Immature natural killer cell (primary cell): ENCODE measurements around the gene TNIP1. TPM values are rescaled to one million over a fixed set of nuclear protein-coding genes. Genes with fewer than 3 reads are reported as not detected.

ENCODE experiments used
- DNase-seq, 3 donors: peaks; one replicate each; pipeline ENCODE4 v3.0.0; 2022; ENCODE audit warnings: mixed read lengths in 1 of 3
- H3K27ac Mint-ChIP-seq, 6 donors: one replicate each; pipeline ENCODE4 v1.8.0; 2020; ENCODE audit warnings: mixed read lengths in 6 of 6, mild to moderate bottlenecking in 5 of 6, inconsistent platforms in 4 of 6, moderate library complexity in 3 of 6
- H3K27me3 Mint-ChIP-seq, 3 donors: one replicate each; pipeline ENCODE4 v1.8.0; 2020 to 2021; ENCODE audit warnings: low read depth in 3 of 3, mild to moderate bottlenecking in 3 of 3, mixed read lengths in 3 of 3, moderate library complexity in 3 of 3, inconsistent platforms in 1 of 3
- H3K36me3 Mint-ChIP-seq, 3 donors: one replicate each; pipeline ENCODE4 v1.8.0; 2020; ENCODE audit warnings: mixed read lengths in 3 of 3, inconsistent platforms in 2 of 3, mild to moderate bottlenecking in 2 of 3
- H3K4me1 Mint-ChIP-seq, 2 donors: one replicate each; pipeline ENCODE4 v1.8.0; 2020; ENCODE audit warnings: inconsistent platforms in 2 of 2, mild to moderate bottlenecking in 2 of 2, mixed read lengths in 2 of 2, moderate library complexity in 1 of 2
- H3K4me3 Mint-ChIP-seq, 5 donors: one replicate each; pipeline ENCODE4 v1.8.0; 2020; ENCODE audit warnings: mild to moderate bottlenecking in 5 of 5, mixed read lengths in 5 of 5, inconsistent platforms in 3 of 5, moderate library complexity in 3 of 5
- H3K9me3 Mint-ChIP-seq, 6 donors: one replicate each; pipeline ENCODE4 v1.8.0; 2020; ENCODE audit warnings: mild to moderate bottlenecking in 6 of 6, mixed read lengths in 6 of 6, inconsistent platforms in 4 of 6, moderate library complexity in 3 of 6
- polyA plus RNA-seq, 3 donors: library from polyadenylated mRNA; unstranded; fragments of 300-500 nt; fragmentation: Illumina TruSeq; gene quantifications; one replicate each; pipeline ENCODE4 v1.2.3, GENCODE V29; 2021

Gene TNIP1
- polyA plus RNA-seq, 3 donors from 2014 or later = 21.8 to 62.4 (median 40.2) TPM

DNA sequence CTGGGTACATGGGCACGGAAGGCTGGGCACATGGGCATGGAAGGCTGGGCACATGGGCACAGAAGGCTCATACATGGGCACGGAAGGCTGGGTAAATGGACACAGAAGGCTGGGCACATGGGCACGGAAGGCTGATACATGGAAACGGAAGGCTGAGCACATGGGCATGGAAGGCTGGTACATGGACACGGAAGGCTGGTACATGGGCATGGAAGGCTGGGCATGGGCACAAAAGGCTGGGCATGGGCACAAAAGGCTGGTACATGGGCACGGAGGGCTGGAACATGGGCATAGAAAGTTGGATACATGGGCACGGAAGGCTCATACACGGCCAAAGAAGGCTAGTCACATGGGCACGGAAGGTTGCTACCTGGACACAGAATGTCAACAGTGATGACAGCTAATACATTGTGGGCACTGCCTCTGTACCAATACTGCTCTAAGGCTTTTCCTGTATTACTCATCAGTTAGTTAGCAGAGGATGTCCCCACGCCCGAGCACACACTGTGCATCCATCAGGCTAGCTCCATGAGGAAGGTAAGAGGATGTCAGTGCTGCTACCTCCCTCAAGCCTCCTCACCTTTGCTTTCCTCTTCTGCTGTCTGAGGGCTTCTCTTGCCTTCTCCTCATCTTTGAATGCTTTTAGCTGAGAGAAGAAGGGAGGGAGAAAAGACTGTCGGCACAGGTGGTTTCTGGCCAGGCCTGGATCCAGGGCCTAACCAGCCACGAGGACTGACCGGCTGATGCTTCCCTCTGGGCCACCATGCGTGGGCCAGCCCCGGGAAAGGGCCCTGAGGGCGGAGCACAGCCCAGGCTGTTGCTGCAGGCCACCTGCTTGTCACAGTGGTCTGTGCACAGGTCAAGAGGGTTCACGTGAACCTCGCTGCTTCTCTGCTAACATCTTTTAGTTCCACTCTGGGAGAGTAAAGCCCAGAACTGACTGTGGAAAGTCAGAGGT lies 46.1 kb downstream of the TNIP1 start:
- Mint-ChIP-seq H3K27me3 (peaks cover 0 to 10% (median 2%) of the 10 kb centered on the region in 3 donors), H3K36me3 (peaks cover 26 to 55% (median 27%) of the 10 kb centered on the region in 3 donors), H3K4me1 (no peaks in the 10 kb centered on the region), H3K4me3 (no peak overlapping the region), H3K27ac (peak overlapping the region in 1 of 6 donors; percentile 33), H3K9me3 (no peaks in the 10 kb centered on the region)
- no peak for DNase-seq

DNA sequence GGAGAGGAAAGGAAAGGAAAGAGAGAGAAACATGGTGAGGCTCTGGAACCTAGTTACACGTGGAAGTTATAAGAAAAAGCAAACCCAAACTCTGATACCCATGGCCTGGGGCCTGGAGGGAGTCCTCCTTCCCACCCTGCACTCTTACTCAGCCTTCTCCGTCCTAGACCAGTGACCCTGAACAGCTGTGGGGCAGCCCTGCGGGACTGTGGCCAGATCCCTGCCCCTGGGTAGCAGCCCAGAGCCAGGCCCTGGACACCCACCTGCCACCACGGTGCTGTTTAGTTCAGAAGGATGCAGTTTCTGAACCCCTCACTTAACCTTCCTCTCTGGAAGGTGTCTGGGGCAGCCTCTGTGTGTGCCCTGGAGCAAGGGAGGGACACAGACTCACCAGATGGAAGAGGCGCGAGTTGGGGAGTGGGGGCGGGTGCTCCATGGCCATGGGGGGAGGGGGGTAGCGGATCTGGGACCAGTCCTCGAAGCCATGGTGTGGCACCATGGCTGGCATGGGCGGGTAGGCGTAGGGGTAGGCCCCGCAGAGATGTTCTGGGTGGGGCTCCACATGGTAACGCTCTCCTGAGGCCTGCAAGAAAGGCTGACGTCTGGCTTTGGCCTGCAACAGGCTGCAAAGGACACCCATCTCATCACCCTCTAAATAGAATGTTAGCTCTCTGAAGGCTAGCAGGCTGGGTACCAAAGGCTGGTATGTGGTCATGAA lies 47.5 kb downstream of the TNIP1 start:
- Mint-ChIP-seq H3K27ac (no peak overlapping the region), H3K4me1 (no peaks in the 10 kb centered on the region), H3K36me3 (peaks cover 24 to 60% (median 25%) of the 10 kb centered on the region in 3 donors), H3K27me3 (peaks cover 0 to 6% (median 4%) of the 10 kb centered on the region in 3 donors), H3K4me3 (no peak overlapping the region), H3K9me3 (no peaks in the 10 kb centered on the region)
- DNase-seq = no peak

DNA sequence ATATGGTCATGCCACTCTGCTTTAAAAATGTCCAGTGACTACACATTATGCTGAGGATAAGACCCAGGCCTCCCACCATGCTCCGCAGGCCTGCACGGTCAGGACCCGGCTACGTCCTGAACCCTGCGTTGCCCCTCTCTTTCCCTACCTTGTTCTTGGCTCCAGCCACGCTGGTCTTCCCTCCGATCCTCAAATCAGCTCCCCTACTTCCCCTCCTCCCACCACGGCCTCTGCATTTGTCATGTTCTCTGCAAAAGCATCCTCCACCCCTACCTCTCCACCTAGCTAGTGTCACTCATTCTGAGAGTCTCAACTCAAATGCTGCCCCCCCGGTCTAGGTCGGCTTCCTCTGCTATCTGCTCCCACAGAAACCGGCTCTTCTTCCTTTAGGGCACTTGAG lies 49.3 kb downstream of the TNIP1 start:
- no peaks in the 10 kb centered on the region for H3K9me3 Mint-ChIP-seq
- H3K36me3 Mint-ChIP-seq = peaks cover 21 to 51% (median 22%) of the 10 kb centered on the region in 3 donors
- H3K4me1 Mint-ChIP-seq = no peaks in the 10 kb centered on the region
- no peak overlapping the region for H3K4me3 Mint-ChIP-seq
- peak overlapping the region in 3 of 6 donors; percentile 50 to 64 (median 61) for H3K27ac Mint-ChIP-seq
- peaks cover 2 to 6% (median 6%) of the 10 kb centered on the region in 3 donors for H3K27me3 Mint-ChIP-seq
- DNase-seq = no peak

DNA sequence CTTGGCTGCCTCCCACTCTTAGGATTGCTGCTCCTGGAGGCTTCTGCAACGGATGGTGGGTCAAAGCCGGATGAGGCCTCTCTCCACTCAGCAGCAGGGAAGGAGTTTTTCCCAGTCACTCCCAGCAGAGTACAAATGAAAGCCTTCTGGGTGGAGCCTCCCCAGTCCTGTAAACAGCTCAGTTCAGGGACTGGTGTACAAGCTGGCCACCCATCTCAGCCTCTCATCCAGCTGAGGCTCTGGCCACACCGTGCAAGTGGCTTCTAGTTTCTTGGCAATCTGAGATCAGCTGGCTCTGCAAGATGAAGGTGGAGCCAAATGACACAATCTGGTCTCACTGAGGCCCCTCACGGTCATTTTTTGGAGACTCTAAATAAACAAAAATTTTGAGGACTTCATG lies 50.5 kb downstream of the TNIP1 start:
- Mint-ChIP-seq H3K27me3 (peaks cover 2 to 7% (median 6%) of the 10 kb centered on the region in 3 donors), H3K9me3 (no peaks in the 10 kb centered on the region), H3K4me1 (no peaks in the 10 kb centered on the region), H3K27ac (no peak overlapping the region), H3K4me3 (no peak overlapping the region), H3K36me3 (peaks cover 13 to 50% (median 22%) of the 10 kb centered on the region in 3 donors)
- no peak for DNase-seq

DNA sequence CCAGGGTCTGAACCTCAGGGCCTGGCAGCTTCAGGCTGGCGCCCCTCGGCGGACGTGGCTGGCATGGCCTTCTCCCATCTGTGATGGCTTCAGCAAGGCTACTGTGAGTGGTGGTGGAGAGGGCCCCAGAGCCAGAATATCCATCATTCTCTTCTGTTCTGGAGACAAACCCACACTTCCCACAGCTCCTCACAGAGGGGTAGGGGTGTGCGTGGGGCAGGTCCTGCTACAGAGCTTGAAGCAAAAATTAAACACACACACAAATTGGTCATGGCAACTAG lies 50.8 kb downstream of the TNIP1 start:
- no peak overlapping the region for H3K4me3 Mint-ChIP-seq
- no peaks in the 10 kb centered on the region for H3K4me1 Mint-ChIP-seq
- peaks cover 2 to 7% (median 6%) of the 10 kb centered on the region in 3 donors for H3K27me3 Mint-ChIP-seq
- H3K36me3 Mint-ChIP-seq = peaks cover 13 to 49% (median 22%) of the 10 kb centered on the region in 3 donors
- H3K9me3 Mint-ChIP-seq = no peaks in the 10 kb centered on the region
- no peak overlapping the region for H3K27ac Mint-ChIP-seq
- no peak for DNase-seq

DNA sequence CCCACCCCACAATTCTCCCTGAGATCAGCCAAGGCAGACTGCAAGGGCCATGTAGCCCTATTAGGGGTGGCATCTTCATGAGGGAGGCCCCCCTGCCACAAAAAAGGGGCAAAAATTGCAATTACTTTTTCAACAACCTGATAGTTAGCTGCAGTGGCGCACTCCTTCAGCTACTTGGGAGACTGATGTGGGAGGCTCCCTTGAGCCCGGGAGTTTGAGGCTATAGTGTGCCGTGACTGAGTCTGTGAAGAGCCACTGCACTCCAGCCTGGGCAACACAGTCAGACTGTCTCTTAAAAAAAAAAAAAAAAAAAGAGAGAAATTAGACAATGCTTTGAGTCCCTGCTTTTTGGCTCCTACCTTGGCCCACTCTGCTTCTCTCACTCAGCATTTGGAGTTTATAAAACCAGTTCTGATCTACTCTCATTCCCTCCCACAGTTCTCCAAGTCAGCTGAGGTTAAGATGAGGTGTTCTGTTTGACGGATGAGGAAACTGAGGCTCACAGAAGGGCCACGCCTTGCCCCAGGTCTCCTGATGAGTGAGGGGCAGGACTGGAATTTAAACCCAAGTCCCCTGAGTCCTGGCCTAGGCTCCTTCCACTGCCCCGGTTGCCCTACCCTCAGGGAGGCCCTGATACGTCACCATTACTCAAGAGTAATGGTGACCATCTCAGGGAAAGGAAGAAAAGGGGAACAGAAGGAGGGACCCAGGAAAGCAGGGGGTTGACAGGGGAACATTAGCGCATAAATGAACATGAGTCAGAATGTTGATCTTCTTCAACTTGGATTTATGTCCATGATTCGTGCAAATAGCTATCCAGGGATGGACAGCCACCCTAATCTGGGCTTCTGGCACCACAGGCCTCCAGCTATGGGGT lies 51.4 kb downstream of the TNIP1 start:
- Mint-ChIP-seq H3K9me3 (no peaks in the 10 kb centered on the region), H3K4me1 (no peaks in the 10 kb centered on the region), H3K4me3 (no peak overlapping the region), H3K36me3 (peaks cover 15 to 43% (median 20%) of the 10 kb centered on the region in 3 donors), H3K27me3 (peaks cover 2 to 7% (median 6%) of the 10 kb centered on the region in 3 donors), H3K27ac (peak overlapping the region in 1 of 6 donors; percentile 43)
- no peak for DNase-seq

DNA sequence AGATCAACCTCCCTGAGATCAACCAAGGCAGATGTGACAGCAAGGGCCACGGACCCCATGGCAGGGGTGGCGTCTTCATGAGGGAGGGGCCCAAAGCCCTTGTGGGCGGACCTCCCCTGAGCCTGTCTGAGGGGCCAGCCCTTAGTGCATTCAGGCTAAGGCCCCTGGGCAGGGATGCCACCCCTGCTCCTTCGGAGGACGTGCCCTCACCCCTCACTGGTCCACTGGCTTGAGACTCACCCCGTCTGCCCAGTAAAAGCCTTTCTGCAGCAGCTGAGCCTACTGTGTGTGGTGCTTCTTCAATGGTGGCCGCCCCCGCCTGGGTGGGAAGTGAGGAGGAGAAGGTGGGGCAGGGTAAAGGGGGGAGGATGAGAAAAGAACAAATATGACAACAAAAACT lies 52.1 kb downstream of the TNIP1 start:
- Mint-ChIP-seq H3K27ac (no peak overlapping the region), H3K9me3 (no peaks in the 10 kb centered on the region), H3K27me3 (peaks cover 2 to 4% (median 4%) of the 10 kb centered on the region in 3 donors), H3K4me3 (no peak overlapping the region), H3K36me3 (peaks cover 9 to 36% (median 13%) of the 10 kb centered on the region in 3 donors), H3K4me1 (no peaks in the 10 kb centered on the region)
- DNase-seq = no peak

DNA sequence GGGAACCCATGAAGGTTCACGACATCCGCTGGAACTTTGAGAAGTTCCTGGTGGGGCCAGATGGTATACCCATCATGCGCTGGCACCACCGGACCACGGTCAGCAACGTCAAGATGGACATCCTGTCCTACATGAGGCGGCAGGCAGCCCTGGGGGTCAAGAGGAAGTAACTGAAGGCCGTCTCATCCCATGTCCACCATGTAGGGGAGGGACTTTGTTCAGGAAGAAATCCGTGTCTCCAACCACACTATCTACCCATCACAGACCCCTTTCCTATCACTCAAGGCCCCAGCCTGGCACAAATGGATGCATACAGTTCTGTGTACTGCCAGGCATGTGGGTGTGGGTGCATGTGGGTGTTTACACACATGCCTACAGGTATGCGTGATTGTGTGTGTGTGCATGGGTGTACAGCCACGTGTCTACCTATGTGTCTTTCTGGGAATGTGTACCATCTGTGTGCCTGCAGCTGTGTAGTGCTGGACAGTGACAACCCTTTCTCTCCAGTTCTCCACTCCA lies 52.8 kb downstream of the TNIP1 start:
- H3K27me3 Mint-ChIP-seq = peaks cover 2 to 4% (median 4%) of the 10 kb centered on the region in 3 donors
- H3K36me3 Mint-ChIP-seq = peaks cover 9 to 35% (median 12%) of the 10 kb centered on the region in 3 donors
- no peaks in the 10 kb centered on the region for H3K4me1 Mint-ChIP-seq
- DNase-seq = no peak
- no peak overlapping the region for H3K4me3 Mint-ChIP-seq
- peak overlapping the region in 1 of 6 donors; percentile 22 for H3K27ac Mint-ChIP-seq
- H3K9me3 Mint-ChIP-seq = no peaks in the 10 kb centered on the region

DNA sequence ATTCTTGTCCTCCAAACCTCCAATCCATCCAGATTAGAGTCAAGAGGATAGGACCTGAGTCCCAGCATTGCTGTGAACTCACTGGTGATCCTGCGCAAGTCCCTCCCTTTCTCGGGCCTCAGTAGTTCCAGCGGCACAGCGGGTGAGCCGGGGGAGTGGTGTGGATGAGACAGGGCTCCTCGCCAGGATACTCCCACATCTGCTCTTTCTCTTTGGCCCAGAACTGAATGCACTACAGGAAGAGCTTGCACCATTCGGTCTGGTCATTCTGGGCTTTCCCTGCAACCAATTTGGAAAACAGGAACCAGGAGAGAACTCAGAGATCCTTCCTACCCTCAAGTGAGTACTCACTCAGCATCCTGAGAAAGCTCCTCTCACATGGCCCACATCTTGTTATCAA lies 54.2 kb downstream of the TNIP1 start:
- peaks cover 3 to 38% (median 9%) of the 10 kb centered on the region in 3 donors for H3K36me3 Mint-ChIP-seq
- no peak overlapping the region for H3K4me3 Mint-ChIP-seq
- peaks cover 2 to 4% (median 4%) of the 10 kb centered on the region in 3 donors for H3K27me3 Mint-ChIP-seq
- DNase-seq = no peak
- peaks cover 0 to 2% of the 10 kb centered on the region in 2 donors for H3K4me1 Mint-ChIP-seq
- H3K27ac Mint-ChIP-seq = no peak overlapping the region
- no peaks in the 10 kb centered on the region for H3K9me3 Mint-ChIP-seq

DNA sequence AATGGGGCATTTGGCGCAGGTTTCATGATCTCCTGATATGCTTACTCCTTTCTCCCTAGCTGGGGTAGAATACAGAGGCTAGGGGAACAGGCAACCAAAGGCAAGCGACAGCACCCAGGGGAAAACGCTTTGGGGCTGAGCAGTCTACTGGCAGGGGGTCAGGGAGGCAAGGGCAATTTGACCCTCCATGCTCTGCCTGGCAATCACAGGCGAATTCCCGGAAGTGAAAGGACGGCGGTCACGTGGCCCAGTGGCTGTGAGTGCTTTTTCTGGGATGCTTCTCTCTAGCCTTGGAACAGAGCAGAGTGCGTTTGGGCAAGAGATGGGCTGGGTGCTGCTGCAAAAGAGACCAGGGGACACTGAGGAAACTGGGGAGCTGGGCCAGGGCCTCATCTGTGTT lies 54.7 kb downstream of the TNIP1 start:
- peaks cover 2 to 4% (median 4%) of the 10 kb centered on the region in 3 donors for H3K27me3 Mint-ChIP-seq
- H3K4me3 Mint-ChIP-seq = no peak overlapping the region
- H3K27ac Mint-ChIP-seq = peak overlapping the region in 2 of 6 donors; percentile 3 to 43

DNA sequence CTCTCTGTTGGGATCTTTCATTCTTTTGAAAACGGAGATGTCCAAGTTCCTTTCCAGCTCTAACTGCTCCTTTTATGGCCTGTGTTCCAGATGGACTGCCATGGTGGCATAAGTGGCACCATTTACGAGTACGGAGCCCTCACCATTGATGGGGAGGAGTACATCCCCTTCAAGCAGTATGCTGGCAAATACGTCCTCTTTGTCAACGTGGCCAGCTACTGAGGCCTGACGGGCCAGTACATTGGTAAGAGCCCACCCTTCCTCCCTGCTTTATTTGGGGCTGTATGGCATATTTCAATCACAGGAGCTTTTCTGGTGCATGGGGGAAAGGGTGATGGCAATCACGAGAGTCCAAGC lies 55.6 kb downstream of the TNIP1 start:
- Mint-ChIP-seq H3K27ac (no peak overlapping the region), H3K4me1 (peaks cover 10 to 11% of the 10 kb centered on the region in 2 donors), H3K9me3 (no peaks in the 10 kb centered on the region)

More for the DNA sequence above, 54.7 kb downstream of the TNIP1 start:
- Mint-ChIP-seq H3K9me3 (no peaks in the 10 kb centered on the region), H3K4me1 (peaks cover 2 to 3% of the 10 kb centered on the region in 2 donors), H3K36me3 (peaks cover 3 to 36% (median 7%) of the 10 kb centered on the region in 3 donors)
- DNase-seq = no peak

DNA sequence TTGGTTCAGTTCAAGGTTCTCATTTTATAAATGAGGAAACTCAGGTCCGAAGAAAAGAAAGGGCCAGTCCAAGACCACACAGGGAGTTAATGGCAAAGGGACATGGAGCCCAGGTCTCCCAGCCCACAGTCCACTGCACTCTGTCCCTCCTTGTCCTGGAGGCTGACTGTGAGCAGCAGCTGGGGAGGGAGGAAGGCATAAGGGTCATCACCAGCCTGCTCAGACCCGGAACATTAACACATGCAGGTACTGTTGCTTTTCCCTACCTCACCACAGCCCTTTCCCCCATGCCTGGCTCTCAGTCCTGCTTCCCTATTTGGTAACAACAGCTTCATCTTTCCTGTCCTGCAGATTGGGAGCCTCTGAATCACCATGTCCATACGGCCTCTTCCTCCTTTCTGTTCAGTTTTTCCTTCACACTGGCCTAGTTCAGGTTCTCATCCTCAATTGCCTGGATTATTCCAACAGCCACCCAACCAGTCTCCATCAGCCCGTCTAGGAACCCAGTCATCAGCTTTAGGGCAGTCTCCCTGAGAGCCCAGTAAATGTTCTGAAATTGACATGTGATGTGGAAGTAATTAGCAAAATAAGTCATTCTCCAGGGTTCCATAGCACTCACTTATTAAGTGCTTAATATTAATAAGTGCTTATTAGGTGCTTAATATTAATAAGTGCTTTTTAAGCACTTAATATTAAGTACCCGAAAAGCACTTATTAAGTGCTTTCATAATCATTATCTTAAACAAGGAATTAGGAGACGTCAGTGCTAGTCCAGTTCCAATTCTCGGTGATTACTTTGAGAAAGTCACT lies 56.2 kb downstream of the TNIP1 start:
- no peak for DNase-seq
- H3K9me3 Mint-ChIP-seq = no peaks in the 10 kb centered on the region
- peaks cover 2 to 4% (median 2%) of the 10 kb centered on the region in 3 donors for H3K27me3 Mint-ChIP-seq
- no peak overlapping the region for H3K4me3 Mint-ChIP-seq
- peaks cover 13 to 15% of the 10 kb centered on the region in 2 donors for H3K4me1 Mint-ChIP-seq
- peaks cover 3 to 29% (median 7%) of the 10 kb centered on the region in 3 donors for H3K36me3 Mint-ChIP-seq
- no peak overlapping the region for H3K27ac Mint-ChIP-seq

More for the DNA sequence above, 55.6 kb downstream of the TNIP1 start:
- Mint-ChIP-seq H3K27me3 (peaks cover 2 to 4% (median 2%) of the 10 kb centered on the region in 3 donors), H3K36me3 (peaks cover 3 to 32% (median 7%) of the 10 kb centered on the region in 3 donors), H3K4me3 (no peak overlapping the region)
- no peak for DNase-seq
